Right lobe of liver (tissue), 4 donors: ENCODE results near the gene CDH13.

Source experiments
- CTCF ChIP-seq, 4 donors: fragments of 200-600 bp in 3 of 4; fragments of 450-650 bp in 1 of 4; IDR thresholded peaks; one replicate each; pipeline versions ENCODE4 v1.5.1 to v1.8.0; 2016 to 2022; ENCODE audit warnings: antibody characterized with exemption in 4 of 4, mild to moderate bottlenecking in 2 of 4
- POLR2A ChIP-seq: fragments of 450-650 bp; IDR thresholded peaks from one replicate; pipeline ENCODE4 v1.6.1; 2017; ENCODE audit warnings: antibody characterized with exemption, mild to moderate bottlenecking
- donor health status: DM: no; HTN: no; CAD: no.
- donor health status: DM: no; HTN: no; CAD: no.
- donor health status: DM: no; HTN: yes; CAD: no.

GRCh38 chr16:82701442-82701955 lies 74.7 kb downstream of the CDH13 start:
- no peak for TF ChIP-seq CTCF (IDR thresholded peaks at IDR 0.05)
- TF ChIP-seq POLR2A: no peak
